Karpas-422 (cell line): ENCODE measurements around the gene MGAT4A. TPM values are rescaled to one million over a fixed set of nuclear protein-coding genes. Genes with fewer than 3 reads are reported as not detected.
A peak's percentile ranks its signal among the peaks of the same experiment; 100 is the strongest.

ENCODE experiments used
- DNase-seq: peaks from one replicate; pipeline ENCODE4 v3.0.0-alpha.2; 2015
- H2AFZ ChIP-seq: fragments of 200-600 bp; sonication (generic); 2 replicates; pipeline ENCODE4 v1.6.1; 2014; ENCODE audit warnings: antibody characterized with exemption, low read length, mixed read lengths
- H3K27ac ChIP-seq: fragments of 200-600 bp; sonication (generic); 2 replicates; pipeline ENCODE4 v1.5.1; 2014; ENCODE audit warnings: mild to moderate bottlenecking, low read length, moderate library complexity
- H3K27me3 ChIP-seq: fragments of 200-600 bp; sonication (generic); 2 replicates; pipeline ENCODE4 v1.6.1; 2014; ENCODE audit warnings: low read length, mixed read lengths
- H3K36me3 ChIP-seq: fragments of 200-600 bp; sonication (generic); 2 replicates; pipeline ENCODE4 v1.6.1; 2014; ENCODE audit warnings: low read length, mixed read lengths; ENCODE audit not compliant: insufficient read depth
- H3K4me1 ChIP-seq: fragments of 200-600 bp; sonication (generic); 2 replicates; pipeline ENCODE4 v1.6.1; 2014; ENCODE audit warnings: mild to moderate bottlenecking, low read length, mixed read lengths
- H3K4me2 ChIP-seq: fragments of 200-600 bp; sonication (generic); 2 replicates; pipeline ENCODE4 v1.6.1; 2014; ENCODE audit warnings: low read length, low read depth, mild to moderate bottlenecking; ENCODE audit not compliant: poor library complexity, severe bottlenecking
- H3K4me3 ChIP-seq: fragments of 200-600 bp; sonication (generic); 2 replicates; pipeline ENCODE4 v1.5.1; 2014; ENCODE audit warnings: mild to moderate bottlenecking, antibody characterized with exemption, low read length, mixed read lengths
- H3K79me2 ChIP-seq: fragments of 200-600 bp; sonication (generic); 2 replicates; pipeline ENCODE4 v1.6.1; 2014; ENCODE audit warnings: mild to moderate bottlenecking, low read length, mixed read lengths
- H3K9ac ChIP-seq: fragments of 200-600 bp; sonication (generic); 2 replicates; pipeline ENCODE4 v1.6.0; 2014; ENCODE audit warnings: low read length
- H3K9me2 ChIP-seq: fragments of 200-600 bp; sonication (generic), shearing (Covaris generic); replicated peaks from 2 replicates; pipeline ENCODE4 v1.6.0; 2014; ENCODE audit warnings: mild to moderate bottlenecking, low read length, moderate library complexity; ENCODE audit not compliant: insufficient read depth
- H3K9me3 ChIP-seq: fragments of 300-700, 200-600 bp; sonication (generic); 2 replicates; pipeline ENCODE4 v1.6.1; 2014; ENCODE audit warnings: low read length, mixed read lengths
- H4K20me1 ChIP-seq: fragments of 200-600 bp; sonication (generic); 2 replicates; pipeline ENCODE4 v1.6.1; 2014; ENCODE audit warnings: mild to moderate bottlenecking, antibody characterized with exemption, low read length, low read depth; ENCODE audit not compliant: insufficient read depth
- total RNA-seq: library from RNA; depleted of rRNA; stranded (reverse); fragments of >200 nt; shearing (Covaris generic); gene quantifications from 2 replicates; pipeline ENCODE4 v1.2.3, GENCODE V29; 2014; ENCODE audit warnings: low replicate concordance; rRNA removed

The MGAT4A gene
- total RNA-seq, 1 experiment from 2014 or later, result 0.15 TPM

DNA sequence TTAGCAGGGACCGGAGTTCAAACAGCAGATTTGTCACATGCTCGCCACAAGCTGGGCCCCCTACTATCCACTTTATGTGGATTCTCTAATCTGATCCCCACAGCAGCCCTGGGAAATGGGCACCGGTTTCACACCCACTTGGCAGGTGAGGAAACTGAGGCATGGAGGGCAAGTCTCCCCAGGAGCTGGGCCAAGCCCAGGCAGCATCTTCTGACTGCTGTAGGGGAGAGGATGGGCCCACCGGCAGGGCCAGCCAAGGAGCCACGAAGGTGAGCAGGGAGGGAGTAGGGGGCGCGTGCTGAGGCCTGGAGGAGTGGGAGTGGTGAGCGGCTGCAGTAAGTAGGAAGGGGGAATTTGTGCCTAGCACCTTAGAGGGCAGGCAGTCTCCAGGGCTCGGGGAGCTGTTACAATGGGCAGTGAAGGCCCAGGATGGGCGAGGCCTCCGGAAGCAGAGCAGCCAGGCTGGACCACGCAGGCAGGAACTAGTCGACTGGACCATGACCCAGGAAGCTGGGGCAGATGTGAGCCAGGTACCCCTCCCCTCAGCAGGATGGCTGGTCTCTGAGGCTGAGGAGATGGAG is 159.7 kb downstream of the MGAT4A start:
- DNase-seq, result no peak
- H3K9ac ChIP-seq, result no peak overlapping the region

DNA sequence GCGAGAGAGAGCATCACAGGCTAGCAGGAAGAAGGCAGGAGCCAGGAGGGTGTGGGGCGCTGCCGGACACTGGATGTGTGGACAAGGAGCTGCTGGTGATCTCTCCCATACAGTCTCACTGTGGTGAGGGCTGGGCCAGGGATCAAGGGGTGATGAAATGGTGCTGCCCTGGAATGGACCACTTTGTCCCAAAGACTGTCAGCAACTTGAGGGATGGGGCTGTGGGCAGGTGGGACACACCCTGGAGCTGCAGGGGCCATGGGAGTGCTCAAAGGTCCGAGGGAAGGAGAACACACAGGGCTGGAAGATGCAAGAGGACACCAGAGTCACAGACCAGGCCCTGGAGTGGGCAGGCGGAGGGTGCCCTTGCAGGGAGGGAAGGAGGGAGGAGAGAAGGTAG is 160.6 kb downstream of the MGAT4A start:
- Histone ChIP-seq H3K4me2 (no peak overlapping the region), H3K4me1 (no peaks in the 10 kb centered on the region), H3K9ac (no peak overlapping the region), H3K79me2 (no peaks in the 10 kb centered on the region), H3K9me3 (no peaks in the 10 kb centered on the region), H3K36me3 (no peaks in the 10 kb centered on the region), H4K20me1 (peaks cover 4% of the 10 kb centered on the region; the same call in 1 of the 2 replicates), H2AFZ (no peak overlapping the region), H3K4me3 (no peak overlapping the region), H3K9me2 (no peaks in the 10 kb centered on the region), H3K27me3 (no peaks in the 10 kb centered on the region), H3K27ac (no peak overlapping the region)
- no peak for DNase-seq

More for the DNA sequence above, 159.7 kb downstream of the MGAT4A start:
- Histone ChIP-seq H3K4me1 (no peaks in the 10 kb centered on the region), H3K27me3 (no peaks in the 10 kb centered on the region), H3K79me2 (no peaks in the 10 kb centered on the region), H2AFZ (no peak overlapping the region), H3K4me3 (no peak overlapping the region), H3K36me3 (no peaks in the 10 kb centered on the region), H3K9me3 (no peaks in the 10 kb centered on the region), H3K9me2 (no peaks in the 10 kb centered on the region), H3K27ac (no peak overlapping the region), H4K20me1 (peaks cover 4% of the 10 kb centered on the region; the same call in 1 of the 2 replicates), H3K4me2 (no peak overlapping the region)

DNA sequence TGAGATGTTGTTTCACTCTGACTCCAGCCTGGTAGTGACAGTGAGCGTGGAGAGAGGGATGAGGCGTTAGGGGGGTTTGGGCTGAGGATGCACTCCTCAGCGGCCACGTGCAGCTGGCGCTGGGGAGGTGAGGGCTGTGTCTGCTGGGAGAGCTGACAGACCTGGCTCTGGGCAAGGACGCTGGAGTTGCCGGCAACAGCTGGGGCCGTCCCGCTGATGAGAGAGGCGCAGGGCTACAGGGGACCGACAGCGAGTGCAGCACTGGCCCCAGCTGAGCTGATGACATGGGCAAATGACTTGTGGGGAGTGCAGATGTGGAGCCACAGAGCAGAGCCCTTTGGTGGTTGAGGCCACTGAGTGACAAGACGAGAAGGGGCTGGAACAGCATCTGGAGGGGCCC is 161.0 kb downstream of the MGAT4A start:
- Histone ChIP-seq H3K4me1 (no peaks in the 10 kb centered on the region), H3K27ac (no peak overlapping the region), H2AFZ (no peak overlapping the region), H3K9me2 (no peaks in the 10 kb centered on the region), H3K79me2 (no peaks in the 10 kb centered on the region), H3K36me3 (no peaks in the 10 kb centered on the region), H3K9me3 (no peaks in the 10 kb centered on the region), H3K9ac (no peak overlapping the region), H4K20me1 (peaks cover 4% of the 10 kb centered on the region; the same call in 1 of the 2 replicates), H3K27me3 (no peaks in the 10 kb centered on the region), H3K4me2 (no peak overlapping the region), H3K4me3 (no peak overlapping the region)
- DNase-seq, result no peak

GRCh38 chr2:98569197-98569793 is 161.6 kb downstream of the MGAT4A start:
- Histone ChIP-seq H3K4me1 (no peaks in the 10 kb centered on the region), H4K20me1 (peaks cover 4% of the 10 kb centered on the region; the same call in 1 of the 2 replicates), H3K9me2 (no peaks in the 10 kb centered on the region), H3K9me3 (no peaks in the 10 kb centered on the region), H3K4me2 (no peak overlapping the region), H3K36me3 (no peaks in the 10 kb centered on the region), H3K9ac (no peak overlapping the region), H2AFZ (no peak overlapping the region), H3K4me3 (no peak overlapping the region), H3K79me2 (no peaks in the 10 kb centered on the region), H3K27ac (no peak overlapping the region), H3K27me3 (no peaks in the 10 kb centered on the region)
- DNase-seq, result peak; percentile 86

Other genes starting within 250 kb of the MGAT4A start
- 39.1 and 66.2 TPM in 2 replicates for gene COA5, start 122.6 kb downstream of the MGAT4A start, total RNA-seq
- 30.3 and 36.4 TPM in 2 replicates for gene UNC50, start 122.5 kb downstream of the MGAT4A start, total RNA-seq
- 1.0 and 2.5 TPM in 2 replicates for gene CRACDL, start 205.1 kb upstream of the MGAT4A start, total RNA-seq